BJ (cell line): ENCODE measurements around the gene SPIN1. TPM values are rescaled to one million over a fixed set of nuclear protein-coding genes. Genes with fewer than 3 reads are reported as not detected.

Source experiments
- CTCF ChIA-PET: fragments of 350-600 bp; formaldehyde crosslinking; extraction: SDS; loops from one replicate; lab custom pipeline; 2021; ENCODE audit warnings: antibody characterized with exemption, inconsistent platforms; lab: Yijun Ruan, JAX
- POLR2A ChIA-PET: fragments of 300-600 bp; sonication (Branson Sonifier 250); formaldehyde crosslinking; extraction: SDS; loops from one replicate; lab custom pipeline; 2021; ENCODE audit warnings: antibody characterized with exemption; lab: Charles Lee
- DNase-seq: peaks from one replicate; pipeline ENCODE4 v3.0.0-alpha.2; 2011; ENCODE audit warnings: low read depth
- H3K27me3 ChIP-seq: 2 replicates; pipeline ENCODE4 v1.6.0; 2011; ENCODE audit warnings: low read length; ENCODE audit not compliant: control insufficient read depth, insufficient read depth
- H3K36me3 ChIP-seq: 2 replicates; pipeline ENCODE4 v1.5.1; 2011; ENCODE audit warnings: low read length; ENCODE audit not compliant: control insufficient read depth, insufficient read depth
- H3K4me3 ChIP-seq: 2 replicates; pipeline ENCODE4 v1.5.1; 2011; ENCODE audit warnings: low read depth, mild to moderate bottlenecking, control low read depth, low read length
- polyA plus RNA-seq: library from polyadenylated mRNA; depleted of rRNA; stranded (reverse); fragments of >200 nt; gene quantifications from 2 replicates; pipeline ENCODE4 v1.2.3, GENCODE V29; 2011
- TF ChIP-seq, protein P1 (sequence below): IDR thresholded peaks from 2 replicates; pipeline ENCODE4 v1.5.1; 2011; ENCODE audit warnings: low read depth, mild to moderate bottlenecking, control low read depth, inconsistent platforms, low read length, moderate library complexity; ENCODE audit not compliant: insufficient read depth

The SPIN1 gene
- polyA plus RNA-seq, 1 experiment: 53.4 TPM

DNA sequence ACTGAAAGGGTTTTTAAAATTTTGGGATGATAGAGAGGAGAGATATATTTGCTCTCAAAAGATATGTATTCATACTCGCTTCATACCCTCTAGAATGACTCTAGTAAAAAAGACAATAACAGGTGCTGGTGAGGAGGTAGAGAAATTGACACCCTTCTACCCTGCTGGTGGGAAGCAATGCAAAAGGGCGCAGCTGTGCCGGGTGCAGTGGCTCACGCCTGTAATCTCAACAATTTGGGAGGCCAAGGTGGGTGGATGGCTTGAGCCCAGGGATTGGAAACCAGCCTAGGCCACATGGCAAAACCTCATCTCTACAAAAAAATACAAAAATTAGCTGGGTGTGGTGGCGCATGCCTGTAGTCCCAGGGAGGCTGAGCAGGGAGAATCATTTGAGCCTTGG, 112.8 kb downstream of the SPIN1 start:
- Histone ChIP-seq H3K36me3 (no peaks in the 10 kb centered on the region), H3K4me3 (no peak overlapping the region), H3K27me3 (no peaks in the 10 kb centered on the region)
- TF ChIP-seq, protein P1, sequence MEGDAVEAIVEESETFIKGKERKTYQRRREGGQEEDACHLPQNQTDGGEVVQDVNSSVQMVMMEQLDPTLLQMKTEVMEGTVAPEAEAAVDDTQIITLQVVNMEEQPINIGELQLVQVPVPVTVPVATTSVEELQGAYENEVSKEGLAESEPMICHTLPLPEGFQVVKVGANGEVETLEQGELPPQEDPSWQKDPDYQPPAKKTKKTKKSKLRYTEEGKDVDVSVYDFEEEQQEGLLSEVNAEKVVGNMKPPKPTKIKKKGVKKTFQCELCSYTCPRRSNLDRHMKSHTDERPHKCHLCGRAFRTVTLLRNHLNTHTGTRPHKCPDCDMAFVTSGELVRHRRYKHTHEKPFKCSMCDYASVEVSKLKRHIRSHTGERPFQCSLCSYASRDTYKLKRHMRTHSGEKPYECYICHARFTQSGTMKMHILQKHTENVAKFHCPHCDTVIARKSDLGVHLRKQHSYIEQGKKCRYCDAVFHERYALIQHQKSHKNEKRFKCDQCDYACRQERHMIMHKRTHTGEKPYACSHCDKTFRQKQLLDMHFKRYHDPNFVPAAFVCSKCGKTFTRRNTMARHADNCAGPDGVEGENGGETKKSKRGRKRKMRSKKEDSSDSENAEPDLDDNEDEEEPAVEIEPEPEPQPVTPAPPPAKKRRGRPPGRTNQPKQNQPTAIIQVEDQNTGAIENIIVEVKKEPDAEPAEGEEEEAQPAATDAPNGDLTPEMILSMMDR: no peak
- DNase-seq: no peak
- ChIA-PET CTCF (no interaction called here), POLR2A (no interaction called here)

DNA sequence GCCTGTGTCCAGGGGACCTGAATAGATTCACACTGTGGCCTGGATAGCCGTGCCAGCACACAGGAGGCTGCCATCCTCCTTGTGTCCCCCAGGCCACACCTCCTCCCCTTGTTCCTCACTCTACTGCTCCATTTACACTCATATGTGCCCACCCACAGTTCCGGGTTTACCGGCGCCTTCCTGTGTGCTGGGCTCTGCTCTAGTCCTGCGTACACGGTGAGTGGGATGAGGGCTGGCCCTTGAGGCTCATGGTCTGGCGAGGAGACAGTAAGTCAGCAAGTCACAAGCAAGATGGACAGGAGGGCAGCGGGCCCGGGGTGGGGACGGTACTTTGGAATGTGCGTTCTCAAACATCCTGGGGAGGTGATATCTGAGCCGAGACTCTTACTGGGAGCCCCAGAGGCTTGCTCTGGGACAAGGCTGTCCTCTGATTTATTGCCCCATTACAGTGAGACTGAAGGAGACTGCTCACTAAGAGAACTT, 114.3 kb downstream of the SPIN1 start:
- TF ChIP-seq, protein P1: no peak
- H3K36me3 ChIP-seq: no peaks in the 10 kb centered on the region
- H3K27me3 ChIP-seq: no peaks in the 10 kb centered on the region
- DNase-seq: no peak
- H3K4me3 ChIP-seq: no peak overlapping the region
- POLR2A ChIA-PET: no interaction called here
- CTCF ChIA-PET: no interaction called here

DNA sequence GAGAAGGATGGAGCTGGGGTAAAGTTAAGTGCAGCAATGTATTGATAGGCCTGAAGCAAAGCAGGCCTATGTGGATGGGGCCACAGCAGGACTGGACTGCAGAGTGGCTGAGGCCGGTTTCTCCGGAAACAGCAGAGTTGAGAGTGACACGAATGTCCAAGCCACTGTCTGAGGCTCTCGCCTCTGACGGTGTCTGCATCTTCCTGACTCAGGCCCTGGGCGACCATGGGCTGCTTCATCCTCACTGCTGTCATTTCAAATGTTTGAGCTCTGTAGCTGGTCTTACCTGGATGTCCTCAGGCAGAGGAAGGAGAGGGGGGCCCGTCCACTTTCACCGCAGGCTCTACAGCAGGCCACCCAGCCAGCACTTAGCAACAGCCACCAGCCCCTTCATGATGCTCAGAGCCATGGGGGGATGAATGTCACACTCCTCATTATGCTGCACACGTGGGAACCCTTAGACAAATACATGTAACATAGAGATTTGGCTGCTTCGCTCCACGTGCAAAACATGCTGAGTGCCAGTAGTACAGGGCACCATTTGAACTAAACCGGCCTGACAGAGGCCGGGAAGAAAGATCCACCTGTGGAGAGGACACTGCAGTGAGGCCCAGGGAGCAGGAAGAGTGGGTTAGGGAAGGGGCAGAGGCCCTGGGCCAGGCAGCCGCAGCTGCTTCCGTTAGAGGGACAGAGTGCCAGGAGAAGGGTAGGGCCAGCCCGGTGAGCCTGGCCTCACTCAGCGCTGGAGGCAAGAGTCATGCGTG, 115.0 kb downstream of the SPIN1 start:
- ChIA-PET CTCF (no interaction called here), POLR2A (no interaction called here)

DNA sequence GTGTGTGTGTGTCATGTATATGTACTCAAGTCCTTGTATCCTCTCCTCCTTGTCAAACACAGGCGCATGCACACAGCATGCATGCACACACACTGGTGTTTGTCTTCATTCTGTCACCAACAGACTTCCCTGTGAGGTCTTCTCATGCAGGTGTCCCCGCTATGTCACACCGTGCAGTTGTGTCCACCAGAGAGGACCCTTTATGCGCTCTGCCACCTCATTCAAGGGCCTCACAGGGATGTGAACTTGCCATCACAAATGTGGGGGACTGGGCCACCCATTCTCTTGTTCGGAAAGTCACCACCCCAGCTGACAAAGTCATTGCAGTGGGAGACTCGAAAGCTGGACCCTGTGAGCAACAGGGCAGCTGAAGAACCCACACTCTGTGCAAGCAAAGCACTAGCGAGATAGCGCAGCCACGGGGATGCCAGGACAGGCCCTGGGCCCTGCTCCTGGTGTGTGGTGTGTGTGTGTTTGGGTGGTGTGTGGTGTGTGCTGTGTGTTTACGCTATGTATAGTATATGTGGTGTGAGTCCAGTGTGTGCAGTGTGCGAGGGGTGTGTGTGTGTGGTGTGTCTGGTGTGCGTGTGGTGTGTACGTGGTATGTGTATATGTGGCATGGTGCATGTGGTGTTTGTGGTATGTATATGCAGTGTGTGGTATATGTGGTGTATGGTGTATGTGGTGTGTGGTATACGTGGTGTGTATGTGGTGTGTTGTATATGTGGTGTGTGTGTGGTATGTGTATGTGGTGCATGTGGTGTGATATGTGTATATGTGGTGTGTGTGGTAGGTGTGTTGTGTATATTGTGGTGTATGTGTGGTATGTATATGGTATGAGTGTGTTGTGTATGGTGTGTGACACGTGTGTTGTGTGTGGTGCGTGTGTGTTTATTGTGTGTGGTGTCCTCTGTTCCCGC, 115.9 kb downstream of the SPIN1 start:
- POLR2A ChIA-PET: no interaction called here
- TF ChIP-seq, protein P1: no peak
- no peak for DNase-seq
- Histone ChIP-seq H3K27me3 (no peaks in the 10 kb centered on the region), H3K4me3 (no peak overlapping the region), H3K36me3 (no peaks in the 10 kb centered on the region)
- CTCF ChIA-PET: no interaction called here

More for the DNA sequence above, 115.0 kb downstream of the SPIN1 start:
- Histone ChIP-seq H3K27me3 (no peaks in the 10 kb centered on the region), H3K4me3 (no peak overlapping the region), H3K36me3 (no peaks in the 10 kb centered on the region)
- TF ChIP-seq, protein P1: no peak
- no peak for DNase-seq

DNA sequence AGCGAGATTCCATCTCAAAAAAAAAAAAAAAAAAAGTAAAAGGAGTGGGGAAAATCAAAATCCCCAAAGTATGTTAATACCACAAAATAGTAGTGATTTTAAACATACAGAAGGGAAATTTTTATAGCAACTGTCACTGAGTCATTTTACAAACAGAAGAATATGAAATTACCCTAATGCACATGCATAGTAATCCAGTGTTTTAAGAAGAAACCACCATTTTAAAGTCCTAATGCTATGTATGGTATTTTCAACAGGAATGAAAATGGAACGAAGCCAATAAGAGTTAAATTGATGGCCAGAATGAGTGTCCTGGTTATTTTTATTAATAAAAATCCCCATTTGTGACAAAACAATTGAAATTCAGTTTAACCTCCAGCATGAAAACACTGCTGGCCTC, 120.1 kb downstream of the SPIN1 start:
- H3K27me3 ChIP-seq: no peaks in the 10 kb centered on the region
- TF ChIP-seq, protein P1: no peak
- H3K4me3 ChIP-seq: no peak overlapping the region
- DNase-seq: no peak
- CTCF ChIA-PET: interaction anchor here (0.7 kb wide), 1 partner anchor 9 kb away, joined by 3 read pairs; no protein-coding TSS in a partner anchor
- POLR2A ChIA-PET: no interaction called here
- H3K36me3 ChIP-seq: no peaks in the 10 kb centered on the region
